Erythroblast (primary cell): Measurements from ENCODE around the gene CBLL1.

ENCODE experiments used
- DNase-seq, 2 experiments: peaks; one replicate each; lab custom pipeline; 2025; lab: John Stamatoyannopoulos, UW
- GATA1 ChIP-seq: IDR thresholded peaks from 2 replicates; pipeline ENCODE4 v1.6.1; 2011; ENCODE audit warnings: low read depth, mild to moderate bottlenecking, control low read depth, low read length, moderate library complexity
- POLR2A ChIP-seq: IDR thresholded peaks from 2 replicates; pipeline ENCODE4 v1.6.1; 2011; ENCODE audit warnings: mild to moderate bottlenecking, low read length

The CBLL1 gene

GRCh38 chr7:107773027-107773426, 29.1 kb downstream of the CBLL1 start:
- no peak for DNase-seq
- TF ChIP-seq POLR2A (no peak), GATA1 (no peak)

- no peak for DNase-seq
- no peak for TF ChIP-seq GATA1
- no peak for TF ChIP-seq POLR2A
Measured at GRCh38 chr7:107777702-107778101, 33.8 kb downstream of the CBLL1 start.

- no peak for DNase-seq
- no peak for TF ChIP-seq POLR2A
- TF ChIP-seq GATA1: no peak
Measured at GRCh38 chr7:107778283-107778682, 34.3 kb downstream of the CBLL1 start.

GRCh38 chr7:107779647-107780099, 35.7 kb downstream of the CBLL1 start:
- TF ChIP-seq GATA1 (no peak), POLR2A (no peak)

GRCh38 chr7:107782374-107782773, 38.4 kb downstream of the CBLL1 start:
- no peak for TF ChIP-seq GATA1
- DNase-seq: no peak

More at GRCh38 chr7:107779647-107780099, 35.7 kb downstream of the CBLL1 start:
- peak; percentile 26 to 54 for DNase-seq

- no peak for DNase-seq
- TF ChIP-seq GATA1: no peak
- TF ChIP-seq POLR2A: no peak
Measured at GRCh38 chr7:107783648-107784047, 39.7 kb downstream of the CBLL1 start.

GRCh38 chr7:107785170-107785569, 41.2 kb downstream of the CBLL1 start:
- no peak for DNase-seq
- TF ChIP-seq POLR2A (no peak), GATA1 (no peak)

- no peak for TF ChIP-seq GATA1
- TF ChIP-seq POLR2A: no peak
- no peak for DNase-seq
Measured at GRCh38 chr7:107785926-107786325, 42.0 kb downstream of the CBLL1 start.

- no peak for DNase-seq
Measured at GRCh38 chr7:107788216-107788615, 44.3 kb downstream of the CBLL1 start.

GRCh38 chr7:107788662-107789061, 44.7 kb downstream of the CBLL1 start:
- no peak for TF ChIP-seq GATA1
- no peak for TF ChIP-seq POLR2A
- no peak for DNase-seq

More at GRCh38 chr7:107788216-107788615, 44.3 kb downstream of the CBLL1 start:
- TF ChIP-seq POLR2A (no peak), GATA1 (no peak)

GRCh38 chr7:107789647-107790046, 45.7 kb downstream of the CBLL1 start:
- DNase-seq: no peak
- TF ChIP-seq POLR2A: no peak
- no peak for TF ChIP-seq GATA1

GRCh38 chr7:107792364-107792763, 48.4 kb downstream of the CBLL1 start:
- no peak for DNase-seq
- TF ChIP-seq POLR2A (no peak), GATA1 (no peak)

- no peak for DNase-seq
- TF ChIP-seq POLR2A (no peak), GATA1 (no peak)
Measured at GRCh38 chr7:107799647-107800264, 55.8 kb downstream of the CBLL1 start.

GRCh38 chr7:107803009-107803610, 59.2 kb downstream of the CBLL1 start, which contains the start of gene SLC26A3:
Gene SLC26A3 (minus strand): TSS chr7:107803223. CDS start chr7:107794509, 8,714 bp downstream.
- TF ChIP-seq POLR2A: no peak
- TF ChIP-seq GATA1: no peak
- no peak for DNase-seq
